Endothelial cell (in vitro differentiated cells): Measurements from ENCODE around the gene TMEM181. TPM values are rescaled to one million over a fixed set of nuclear protein-coding genes. Genes with fewer than 3 reads are reported as not detected.

Experiments used
- DNase-seq: peaks from one replicate; pipeline ENCODE4 v3.0.0; 2021; ENCODE audit warnings: low spot score
- H3K27ac Mint-ChIP-seq: one replicate; pipeline ENCODE4 v1.8.0; 2021; ENCODE audit warnings: mixed read lengths, inconsistent platforms; ENCODE audit not compliant: unreplicated experiment
- H3K27me3 Mint-ChIP-seq: one replicate; pipeline ENCODE4 v1.8.0; 2021; ENCODE audit warnings: mild to moderate bottlenecking, moderate library complexity, mixed read lengths, inconsistent platforms; ENCODE audit not compliant: unreplicated experiment
- H3K36me3 Mint-ChIP-seq: one replicate; pipeline ENCODE4 v1.8.0; 2021; ENCODE audit warnings: mild to moderate bottlenecking, low read depth, mixed read lengths, inconsistent platforms; ENCODE audit not compliant: unreplicated experiment
- H3K4me1 Mint-ChIP-seq: one replicate; pipeline ENCODE4 v1.8.0; 2021; ENCODE audit warnings: mild to moderate bottlenecking, mixed read lengths, inconsistent platforms; ENCODE audit not compliant: unreplicated experiment
- H3K4me3 Mint-ChIP-seq: one replicate; pipeline ENCODE4 v1.8.0; 2021; ENCODE audit warnings: mild to moderate bottlenecking, mixed read lengths, inconsistent platforms; ENCODE audit not compliant: unreplicated experiment
- H3K9me3 Mint-ChIP-seq: one replicate; pipeline ENCODE4 v1.8.0; 2021; ENCODE audit warnings: mixed read lengths, inconsistent platforms; ENCODE audit not compliant: unreplicated experiment
- CTCF ChIP-seq: fragments of 200-600 bp; sonication (generic); IDR thresholded peaks from one replicate; pipeline ENCODE4 v1.5.0; 2021; ENCODE audit warnings: antibody characterized with exemption; ENCODE audit not compliant: unreplicated experiment
- total RNA-seq: library from RNA; stranded (reverse); fragmentation: NEBNext Ultra II Directional; extraction: Animal tissue kit (Norgen Biotek cat#: 25700); gene quantifications from one replicate; pipeline ENCODE4 v1.2.1, GENCODE V29; 2021; ENCODE audit not compliant: unreplicated experiment

TMEM181 gene
- total RNA-seq, 1 donor from 2014 or later: 29.5 TPM

DNA sequence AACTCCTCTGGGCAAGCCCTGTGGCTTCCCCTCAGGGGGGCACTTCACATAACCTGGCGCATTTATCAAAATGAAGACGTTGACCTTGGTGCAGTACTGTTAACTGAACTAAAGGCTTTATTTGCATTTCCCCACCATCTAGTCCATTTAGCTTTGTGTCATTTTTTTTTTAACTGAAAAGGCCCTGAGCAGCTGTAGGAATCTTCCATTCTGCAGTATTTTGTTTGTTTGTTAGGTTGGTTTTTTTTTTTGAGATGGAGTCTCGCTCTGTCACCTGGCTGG lies 10.7 kb downstream of the TMEM181 start:
- no peak for DNase-seq
- no peak overlapping the region for H3K27ac Mint-ChIP-seq

GRCh38 chr6:158571826-158572652 lies 12.1 kb downstream of the TMEM181 start:
- no peak for TF ChIP-seq CTCF
- no peak for DNase-seq
- Mint-ChIP-seq H3K4me3 (no peak overlapping the region), H3K4me1 (peaks cover 51% of the 10 kb centered on the region), H3K36me3 (peaks cover 18% of the 10 kb centered on the region), H3K9me3 (no peaks in the 10 kb centered on the region), H3K27me3 (peaks cover 20% of the 10 kb centered on the region), H3K27ac (peak overlapping the region; percentile 84)

More for the DNA sequence above, 10.7 kb downstream of the TMEM181 start:
- H3K9me3 Mint-ChIP-seq: no peaks in the 10 kb centered on the region
- peaks cover 16% of the 10 kb centered on the region for H3K36me3 Mint-ChIP-seq
- no peak for TF ChIP-seq CTCF
- peaks cover 24% of the 10 kb centered on the region for H3K27me3 Mint-ChIP-seq
- H3K4me1 Mint-ChIP-seq: peaks cover 54% of the 10 kb centered on the region
- no peak overlapping the region for H3K4me3 Mint-ChIP-seq

GRCh38 chr6:158572653-158573541 lies 13.0 kb downstream of the TMEM181 start:
- peaks cover 42% of the 10 kb centered on the region for H3K4me1 Mint-ChIP-seq
- peaks cover 18% of the 10 kb centered on the region for H3K27me3 Mint-ChIP-seq
- H3K27ac Mint-ChIP-seq: peak overlapping the region; percentile 84
- TF ChIP-seq CTCF: no peak
- DNase-seq: no peak
- no peaks in the 10 kb centered on the region for H3K9me3 Mint-ChIP-seq
- H3K4me3 Mint-ChIP-seq: no peak overlapping the region
- H3K36me3 Mint-ChIP-seq: peaks cover 22% of the 10 kb centered on the region

DNA sequence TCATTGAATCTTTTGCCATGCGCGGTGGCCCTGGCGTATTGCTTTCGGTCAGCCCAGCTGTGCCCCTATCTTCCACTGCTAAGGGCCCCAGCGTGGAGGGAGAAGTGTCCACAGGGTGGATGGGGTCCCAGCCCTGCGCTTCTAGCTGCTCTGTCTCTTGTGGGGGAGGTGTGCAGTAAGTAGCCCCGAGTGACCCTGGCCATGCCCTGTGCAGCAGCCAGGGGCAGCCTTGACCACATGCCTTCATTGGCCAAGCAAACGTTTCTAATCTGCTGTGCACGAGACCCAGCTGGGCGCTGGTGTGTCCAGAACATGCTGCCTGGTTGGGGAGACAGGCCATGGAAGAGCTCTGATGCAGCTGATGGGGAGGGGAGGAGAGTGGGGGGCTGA lies 13.6 kb downstream of the TMEM181 start:
- TF ChIP-seq CTCF: no peak
- Mint-ChIP-seq H3K27me3 (peaks cover 18% of the 10 kb centered on the region), H3K9me3 (no peaks in the 10 kb centered on the region), H3K27ac (no peak overlapping the region), H3K4me3 (no peak overlapping the region), H3K4me1 (peaks cover 39% of the 10 kb centered on the region), H3K36me3 (peaks cover 22% of the 10 kb centered on the region)
- DNase-seq: no peak

DNA sequence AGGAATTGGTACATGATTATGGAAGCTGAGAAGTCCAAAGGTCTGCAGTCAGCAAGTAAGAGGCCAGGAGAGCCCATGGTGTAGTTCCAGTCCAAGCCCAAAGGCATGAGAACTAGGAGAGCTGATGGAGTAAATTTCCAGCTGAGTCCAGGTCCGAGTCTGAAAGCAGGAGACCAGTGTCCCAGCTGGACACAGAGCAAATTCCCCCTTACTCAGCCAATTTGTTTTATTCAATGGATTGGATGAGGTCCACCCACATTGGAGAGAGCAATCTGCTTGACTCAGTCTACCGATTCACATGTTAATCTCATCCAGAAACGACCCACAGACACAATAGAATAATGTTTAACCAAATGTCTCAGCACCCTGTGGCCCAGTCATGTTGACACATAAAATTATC lies 14.9 kb downstream of the TMEM181 start:
- DNase-seq: no peak
- Mint-ChIP-seq H3K27me3 (peaks cover 16% of the 10 kb centered on the region), H3K4me1 (peaks cover 38% of the 10 kb centered on the region), H3K9me3 (no peaks in the 10 kb centered on the region), H3K36me3 (peaks cover 24% of the 10 kb centered on the region), H3K4me3 (no peak overlapping the region), H3K27ac (peak overlapping the region; percentile 65)
- no peak for TF ChIP-seq CTCF
